Measurements from ENCODE around the gene GNPTAB. TPM values are rescaled to one million over a fixed set of nuclear protein-coding genes. Genes with fewer than 3 reads are reported as not detected.

GNPTAB gene
- total RNA-seq, 1 experiment from 2014 or later = 21.0 TPM

DNA sequence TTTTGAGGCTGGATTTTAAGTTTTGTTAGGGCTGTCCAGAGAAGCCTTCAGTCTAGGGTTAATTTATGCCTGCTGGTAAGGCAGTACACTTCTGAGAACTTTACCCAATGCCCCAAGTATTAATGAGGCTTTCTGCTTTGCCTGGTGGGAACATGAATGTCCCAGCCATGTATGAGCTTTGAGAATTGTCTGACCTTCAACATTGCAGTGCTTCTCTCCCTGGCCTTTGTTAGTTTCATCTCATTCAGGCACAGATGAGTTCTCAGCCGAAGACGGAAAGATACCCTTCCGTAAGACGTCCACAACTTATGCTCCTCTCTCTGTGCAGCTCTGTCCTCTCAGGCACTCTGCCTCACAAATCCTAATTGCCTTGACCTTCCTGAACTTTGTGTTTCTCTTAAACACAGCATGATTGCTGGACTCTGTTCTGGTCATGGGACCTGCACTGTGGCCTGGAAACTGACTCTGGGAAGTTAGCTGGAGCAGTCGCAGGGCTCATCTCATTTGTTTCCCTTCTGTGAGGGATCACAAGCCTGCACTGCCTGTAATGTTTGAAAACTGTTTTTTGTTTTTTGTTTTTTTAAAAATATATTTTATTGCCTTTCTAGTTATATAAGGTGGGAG is 117.6 kb downstream of the GNPTAB start:
- ChIA-PET CTCF (interaction anchor here (0.6 kb wide), 1 partner anchor 11 kb away, joined by 3 read pairs; no protein-coding TSS in a partner anchor), POLR2A (ENCODE audit: unreplicated experiment) (no interaction called here)
- Histone ChIP-seq H3K9ac (ENCODE audit: low read length) (no peak overlapping the region), H3K4me1 (ENCODE audit: insufficient read depth, low read length) (no peaks in the 10 kb centered on the region), H3K4me3 (ENCODE audit: low read length) (no peak overlapping the region), H3K4me2 (ENCODE audit: low read length) (no peak overlapping the region), H3K27me3 (ENCODE audit: low read length) (no peaks in the 10 kb centered on the region), H2AFZ (ENCODE audit: low read length) (no peak overlapping the region), H4K20me1 (ENCODE audit: low read length) (peaks cover 4% of the 10 kb centered on the region; the same call in 1 of the 2 replicates), H3F3A (ENCODE audit: low read length, unreplicated experiment) (no peaks in the 10 kb centered on the region), H3K36me3 (ENCODE audit: low read depth, low read length) (no peaks in the 10 kb centered on the region), H3K79me2 (ENCODE audit: low read length) (peaks cover 13% of the 10 kb centered on the region), H3K27ac (ENCODE audit: low read length) (no peak overlapping the region), H3K9me3 (ENCODE audit: low read length) (no peaks in the 10 kb centered on the region), H3K9me2 (replicated peaks; ENCODE audit: low read length) (no peaks in the 10 kb centered on the region)
- intact Hi-C loops (cut with micrococcal nuclease) = no loop called here
- DNase-seq (no peak), ATAC-seq (no peak)
- TF ChIP-seq EZH2phosphoT487 (IDR thresholded peaks at IDR 0.05; ENCODE audit: borderline replicate concordance, low read length) = no peak
- TF ChIP-seq, protein P1, sequence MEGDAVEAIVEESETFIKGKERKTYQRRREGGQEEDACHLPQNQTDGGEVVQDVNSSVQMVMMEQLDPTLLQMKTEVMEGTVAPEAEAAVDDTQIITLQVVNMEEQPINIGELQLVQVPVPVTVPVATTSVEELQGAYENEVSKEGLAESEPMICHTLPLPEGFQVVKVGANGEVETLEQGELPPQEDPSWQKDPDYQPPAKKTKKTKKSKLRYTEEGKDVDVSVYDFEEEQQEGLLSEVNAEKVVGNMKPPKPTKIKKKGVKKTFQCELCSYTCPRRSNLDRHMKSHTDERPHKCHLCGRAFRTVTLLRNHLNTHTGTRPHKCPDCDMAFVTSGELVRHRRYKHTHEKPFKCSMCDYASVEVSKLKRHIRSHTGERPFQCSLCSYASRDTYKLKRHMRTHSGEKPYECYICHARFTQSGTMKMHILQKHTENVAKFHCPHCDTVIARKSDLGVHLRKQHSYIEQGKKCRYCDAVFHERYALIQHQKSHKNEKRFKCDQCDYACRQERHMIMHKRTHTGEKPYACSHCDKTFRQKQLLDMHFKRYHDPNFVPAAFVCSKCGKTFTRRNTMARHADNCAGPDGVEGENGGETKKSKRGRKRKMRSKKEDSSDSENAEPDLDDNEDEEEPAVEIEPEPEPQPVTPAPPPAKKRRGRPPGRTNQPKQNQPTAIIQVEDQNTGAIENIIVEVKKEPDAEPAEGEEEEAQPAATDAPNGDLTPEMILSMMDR (conservative IDR thresholded peaks at IDR 0.05; ENCODE audit: low read depth, low read length) = no peak
- TF ChIP-seq EZH2 (IDR thresholded peaks at IDR 0.05; ENCODE audit: low read length, unreplicated experiment) = no peak
- no TSS peak for BruUV-seq (replicated peaks)

DNA sequence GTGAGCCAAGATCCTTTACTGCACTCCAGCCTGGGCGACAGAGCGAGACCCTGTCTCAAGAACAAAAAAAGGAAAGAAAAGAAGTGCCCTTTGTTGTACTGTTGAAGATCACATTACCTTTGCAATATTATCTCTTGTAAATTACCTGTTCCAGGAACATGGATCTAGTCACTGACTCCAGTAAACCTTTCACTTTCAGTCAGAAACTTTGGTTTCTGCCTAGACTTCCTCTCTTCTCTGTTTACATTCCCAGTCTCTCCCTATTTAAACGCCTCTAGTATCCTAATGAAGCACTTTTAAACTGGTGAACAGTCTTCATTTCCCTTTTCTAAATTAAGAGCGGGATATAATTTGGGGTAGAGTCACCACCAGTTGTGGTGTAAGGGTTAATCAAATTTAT is 120.5 kb downstream of the GNPTAB start:
- H3K4me3 ChIP-seq (ENCODE audit: low read length) = no peak overlapping the region
- H3K9ac ChIP-seq (ENCODE audit: low read length) = no peak overlapping the region
- DNase-seq (no peak), ATAC-seq (no peak)
- peaks cover 8% of the 10 kb centered on the region; the same call in 1 of the 2 replicates for H3K4me1 ChIP-seq (ENCODE audit: insufficient read depth, low read length)
- H3K27me3 ChIP-seq (ENCODE audit: low read length) = no peaks in the 10 kb centered on the region
- no peak overlapping the region for H3K4me2 ChIP-seq (ENCODE audit: low read length)
- CTCF ChIA-PET = no interaction called here
- peaks cover 4% of the 10 kb centered on the region; the same call in 1 of the 2 replicates for H4K20me1 ChIP-seq (ENCODE audit: low read length)
- no peaks in the 10 kb centered on the region for H3K9me2 ChIP-seq (replicated peaks; ENCODE audit: low read length)
- no peaks in the 10 kb centered on the region for H3K36me3 ChIP-seq (ENCODE audit: low read depth, low read length)
- POLR2A ChIA-PET (ENCODE audit: unreplicated experiment) = no interaction called here
- peaks cover 13% of the 10 kb centered on the region for H3K79me2 ChIP-seq (ENCODE audit: low read length)
- TF ChIP-seq, protein P1 (conservative IDR thresholded peaks at IDR 0.05; ENCODE audit: low read depth, low read length) = no peak
- no peak for TF ChIP-seq EZH2phosphoT487 (IDR thresholded peaks at IDR 0.05; ENCODE audit: borderline replicate concordance, low read length)
- no peak for TF ChIP-seq EZH2 (IDR thresholded peaks at IDR 0.05; ENCODE audit: low read length, unreplicated experiment)
- H2AFZ ChIP-seq (ENCODE audit: low read length) = no peak overlapping the region
- BruUV-seq (replicated peaks) = no TSS peak
- no peaks in the 10 kb centered on the region for H3F3A ChIP-seq (ENCODE audit: low read length, unreplicated experiment)
- intact Hi-C loops (cut with micrococcal nuclease) = no loop called here
- H3K9me3 ChIP-seq (ENCODE audit: low read length) = no peaks in the 10 kb centered on the region
- no peak overlapping the region for H3K27ac ChIP-seq (ENCODE audit: low read length)

DNA sequence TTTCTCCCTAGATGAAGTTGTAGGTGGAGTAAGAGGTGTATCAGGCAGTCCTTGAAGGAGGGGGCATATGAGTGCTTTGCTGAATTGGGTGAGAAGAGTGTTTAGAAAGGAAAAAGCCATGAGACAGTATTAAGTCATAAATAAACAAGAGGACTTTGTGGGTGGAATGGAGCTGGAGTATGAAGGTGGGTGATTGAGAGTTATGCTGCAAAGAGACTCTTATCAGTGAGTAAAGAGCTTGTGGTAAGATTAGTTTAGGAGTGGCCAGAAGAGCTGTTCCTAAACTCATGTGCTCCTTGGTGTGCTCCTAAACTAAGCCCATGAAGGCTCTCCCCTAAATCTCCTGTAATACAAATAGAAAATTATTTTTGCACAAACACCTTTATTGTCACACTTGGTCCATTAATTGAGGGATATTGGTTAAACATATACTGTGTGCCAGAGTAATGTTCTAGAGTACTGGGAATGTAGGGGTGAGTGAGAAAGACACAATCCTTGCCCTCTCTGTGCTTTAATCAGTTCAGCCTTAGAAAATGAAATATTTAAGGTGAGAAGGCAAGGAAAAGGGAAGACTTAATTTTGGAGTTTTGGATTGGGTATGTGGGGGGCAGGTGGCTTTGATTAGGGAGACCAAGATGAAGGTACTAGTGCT is 123.5 kb downstream of the GNPTAB start:
- no peaks in the 10 kb centered on the region for H3K9me2 ChIP-seq (replicated peaks; ENCODE audit: low read length)
- no peak overlapping the region for H2AFZ ChIP-seq (ENCODE audit: low read length)
- no peak overlapping the region for H3K27ac ChIP-seq (ENCODE audit: low read length)
- TF ChIP-seq, protein P1 (conservative IDR thresholded peaks at IDR 0.05; ENCODE audit: low read depth, low read length) = no peak
- TF ChIP-seq EZH2phosphoT487 (IDR thresholded peaks at IDR 0.05; ENCODE audit: borderline replicate concordance, low read length) (no peak), EZH2 (IDR thresholded peaks at IDR 0.05; ENCODE audit: low read length, unreplicated experiment) (no peak)
- peak; percentile 41 for ATAC-seq
- H3K4me2 ChIP-seq (ENCODE audit: low read length) = no peak overlapping the region
- H3K9me3 ChIP-seq (ENCODE audit: low read length) = no peaks in the 10 kb centered on the region
- no peaks in the 10 kb centered on the region for H3K27me3 ChIP-seq (ENCODE audit: low read length)
- peaks cover 8% of the 10 kb centered on the region; the same call in 1 of the 2 replicates for H3K4me1 ChIP-seq (ENCODE audit: insufficient read depth, low read length)
- H3K36me3 ChIP-seq (ENCODE audit: low read depth, low read length) = no peaks in the 10 kb centered on the region
- intact Hi-C loops (cut with micrococcal nuclease) = no loop called here
- no peak overlapping the region for H3K4me3 ChIP-seq (ENCODE audit: low read length)
- POLR2A ChIA-PET (ENCODE audit: unreplicated experiment) = no interaction called here
- BruUV-seq (replicated peaks) = no TSS peak
- peaks cover 4% of the 10 kb centered on the region; the same call in 1 of the 2 replicates for H4K20me1 ChIP-seq (ENCODE audit: low read length)
- no peak overlapping the region for H3K9ac ChIP-seq (ENCODE audit: low read length)
- H3K79me2 ChIP-seq (ENCODE audit: low read length) = peaks cover 15% of the 10 kb centered on the region; the same call in 1 of the 2 replicates
- peak; percentile 39 for DNase-seq
- CTCF ChIA-PET = no interaction called here
- H3F3A ChIP-seq (ENCODE audit: low read length, unreplicated experiment) = no peaks in the 10 kb centered on the region

Data from PC-3 (cell line).